ENCODE measurements around the gene ITGB4. TPM values are rescaled to one million over a fixed set of nuclear protein-coding genes. Genes with fewer than 3 reads are reported as not detected.
"Not testable (repeated sequence)": the region's sequence is repeated elsewhere in the genome, so short reads cannot be mapped to it uniquely, and the experiment has no call there.

The ITGB4 gene
- polyA plus RNA-seq, 3 donors, result 0.09 to 0.82 TPM; not detected in 1

- peak overlapping the region; percentile 93 to 99 for H3K4me3 Mint-ChIP-seq
- not testable (repeated sequence) for H3K27me3 Mint-ChIP-seq (ENCODE audit: low read depth in 3 of 3); H3K9me3 ChIP-seq (replicated peaks in 1 of 2; ENCODE audit: control insufficient read depth in 1 of 2, insufficient read depth in 1 of 2, low read length in 2 of 2); H3K27me3 ChIP-seq (ENCODE audit: control insufficient read depth in 2 of 2, insufficient read depth in 2 of 2, low read length in 2 of 2); H2AFZ ChIP-seq (ENCODE audit: insufficient read depth, low read depth, low read length, poor library complexity, severe bottlenecking); DNase-seq; H3K9me3 Mint-ChIP-seq
- Histone ChIP-seq H3K9ac (ENCODE audit: insufficient read depth, low read length, poor library complexity, severe bottlenecking) (peak overlapping the region; percentile 94), H3K4me1 (ENCODE audit: control insufficient read depth in 1 of 2, insufficient read depth in 2 of 2, low read length in 2 of 2) (peaks cover 35 to 48% of the 10 kb centered on the region in 2 donors), H4K20me1 (ENCODE audit: insufficient read depth, low read length) (peaks cover 57% of the 10 kb centered on the region), H3K4me3 (replicated peaks in 1 of 3; ENCODE audit: low read depth in 2 of 3, low read length in 3 of 3) (peak overlapping the region; percentile 67 to 99 (median 96)), H3K27ac (ENCODE audit: low read depth in 1 of 2, low read length in 2 of 2) (peak overlapping the region; percentile 93 to 95), H3K79me2 (ENCODE audit: insufficient read depth, low read length) (peaks cover 40% of the 10 kb centered on the region), H3K4me2 (replicated peaks; ENCODE audit: extremely low read depth, low read length, poor library complexity, severe bottlenecking) (peak overlapping the region; percentile 85), H3K36me3 (replicated peaks in 1 of 2; ENCODE audit: control insufficient read depth in 1 of 2, insufficient read depth in 2 of 2, low read length in 2 of 2) (peaks cover 22 to 41% of the 10 kb centered on the region in 2 donors)
- peak overlapping the region; percentile 79 to 99 (median 90) for H3K27ac Mint-ChIP-seq
- H3K4me1 Mint-ChIP-seq, result peaks cover 34% of the 10 kb centered on the region
- WGBS (ENCODE audit: insufficient coverage), result under 1% methylated on average over 18 of the region's 19 CpGs
- H3K36me3 Mint-ChIP-seq, result peaks cover 28 to 49% of the 10 kb centered on the region in 2 donors
- intact Hi-C loops (cut with micrococcal nuclease), result loop anchor here (5.0 to 10.0 kb wide), 3 partner anchors 69 to 487 kb away; partner anchors contain the start of genes UBALD2 (in 1 of the 2) and WBP2 (in 1 of the 2)
These were observed 57.0 kb downstream of the ITGB4 start for GRCh38 chr17:75778066-75778860.

GRCh38 chr17:75778861-75779249 lies 57.6 kb downstream of the ITGB4 start:
- Mint-ChIP-seq H3K27ac (peak overlapping the region; percentile 79 to 99 (median 90)), H3K4me3 (peak overlapping the region; percentile 93 to 99), H3K27me3 (ENCODE audit: low read depth in 3 of 3) (peaks cover 0 to 2% (median 1%) of the 10 kb centered on the region in 3 donors), H3K4me1 (peaks cover 39% of the 10 kb centered on the region), H3K36me3 (peaks cover 28 to 49% of the 10 kb centered on the region in 2 donors), H3K9me3 (peaks cover 0 to 8% (median 0%) of the 10 kb centered on the region in 7 donors)
- H3K4me2 ChIP-seq (replicated peaks; ENCODE audit: extremely low read depth, low read length, poor library complexity, severe bottlenecking), result peak overlapping the region; percentile 85
- under 1% methylated on average over 38 of the region's 38 CpGs for WGBS (ENCODE audit: insufficient coverage)
- peak; percentile 49 for TF ChIP-seq CTCF (IDR thresholded peaks at IDR 0.05)
- intact Hi-C loops (cut with micrococcal nuclease), result loop anchor here (5.0 to 10.0 kb wide), 3 partner anchors 68 to 486 kb away; partner anchors contain the start of genes UBALD2 (in 1 of the 2) and WBP2 (in 1 of the 2)
- DNase-seq, result peak in 1 of 3 donors; percentile 33
- peak overlapping the region; percentile 93 to 95 for H3K27ac ChIP-seq (ENCODE audit: low read depth in 1 of 2, low read length in 2 of 2)
- H3K9me3 ChIP-seq (replicated peaks in 1 of 2; ENCODE audit: control insufficient read depth in 1 of 2, insufficient read depth in 1 of 2, low read length in 2 of 2), result no peaks in the 10 kb centered on the region
- peaks cover 40% of the 10 kb centered on the region for H3K79me2 ChIP-seq (ENCODE audit: insufficient read depth, low read length)
- H3K4me1 ChIP-seq (ENCODE audit: control insufficient read depth in 1 of 2, insufficient read depth in 2 of 2, low read length in 2 of 2), result peaks cover 41 to 54% of the 10 kb centered on the region in 2 donors
- peaks cover 22 to 41% of the 10 kb centered on the region in 2 donors for H3K36me3 ChIP-seq (replicated peaks in 1 of 2; ENCODE audit: control insufficient read depth in 1 of 2, insufficient read depth in 2 of 2, low read length in 2 of 2)
- no peaks in the 10 kb centered on the region for H3K27me3 ChIP-seq (ENCODE audit: control insufficient read depth in 2 of 2, insufficient read depth in 2 of 2, low read length in 2 of 2)
- H4K20me1 ChIP-seq (ENCODE audit: insufficient read depth, low read length), result peaks cover 57% of the 10 kb centered on the region
- H3K9ac ChIP-seq (ENCODE audit: insufficient read depth, low read length, poor library complexity, severe bottlenecking), result peak overlapping the region; percentile 94
- H3K4me3 ChIP-seq (replicated peaks in 1 of 3; ENCODE audit: low read depth in 2 of 3, low read length in 3 of 3), result peak overlapping the region; percentile 67 to 99 (median 96)
- H2AFZ ChIP-seq (ENCODE audit: insufficient read depth, low read depth, low read length, poor library complexity, severe bottlenecking), result no peak overlapping the region

All from CD14-positive monocyte (primary cell).